A673 (cell line): ENCODE measurements around the gene CENPX.

Experiments
- CTCF ChIP-seq: fragments of 300-800, 200-600 bp; sonication (generic); conservative IDR thresholded peaks from 2 replicates; pipeline ENCODE4 v1.5.1; 2017; ENCODE audit warnings: low read depth, mild to moderate bottlenecking, antibody characterized with exemption, low read length, moderate library complexity, mixed read lengths
- EZH2 ChIP-seq: fragments of 200-600 bp; sonication (generic); IDR thresholded peaks from 2 replicates; pipeline ENCODE4 v1.6.1; 2017; ENCODE audit warnings: borderline replicate concordance, low read depth, mild to moderate bottlenecking, mixed read lengths, antibody characterized with exemption, low read length; ENCODE audit not compliant: poor library complexity, severe bottlenecking

- TF ChIP-seq CTCF = no peak
- TF ChIP-seq EZH2 = no peak
Measured at GRCh38 chr17:82055965-82056728, 33.5 kb upstream of the CENPX start.
